GM18909 (cell line): Measurements from ENCODE around the gene DNAJB12.
A peak's percentile ranks its signal among the peaks of the same experiment; 100 is the strongest.
"Not testable (repeated sequence)": the region's sequence is repeated elsewhere in the genome, so short reads cannot be mapped to it uniquely, and the experiment has no call there.

Experiments
- ATAC-seq: cut with Tn5 transposase; IDR thresholded peaks from one replicate; pipeline ENCODE4 v1.9.1; 2021; ENCODE audit warnings: mild to moderate bottlenecking; ENCODE audit not compliant: unreplicated experiment, poor library complexity

Gene DNAJB12

DNA sequence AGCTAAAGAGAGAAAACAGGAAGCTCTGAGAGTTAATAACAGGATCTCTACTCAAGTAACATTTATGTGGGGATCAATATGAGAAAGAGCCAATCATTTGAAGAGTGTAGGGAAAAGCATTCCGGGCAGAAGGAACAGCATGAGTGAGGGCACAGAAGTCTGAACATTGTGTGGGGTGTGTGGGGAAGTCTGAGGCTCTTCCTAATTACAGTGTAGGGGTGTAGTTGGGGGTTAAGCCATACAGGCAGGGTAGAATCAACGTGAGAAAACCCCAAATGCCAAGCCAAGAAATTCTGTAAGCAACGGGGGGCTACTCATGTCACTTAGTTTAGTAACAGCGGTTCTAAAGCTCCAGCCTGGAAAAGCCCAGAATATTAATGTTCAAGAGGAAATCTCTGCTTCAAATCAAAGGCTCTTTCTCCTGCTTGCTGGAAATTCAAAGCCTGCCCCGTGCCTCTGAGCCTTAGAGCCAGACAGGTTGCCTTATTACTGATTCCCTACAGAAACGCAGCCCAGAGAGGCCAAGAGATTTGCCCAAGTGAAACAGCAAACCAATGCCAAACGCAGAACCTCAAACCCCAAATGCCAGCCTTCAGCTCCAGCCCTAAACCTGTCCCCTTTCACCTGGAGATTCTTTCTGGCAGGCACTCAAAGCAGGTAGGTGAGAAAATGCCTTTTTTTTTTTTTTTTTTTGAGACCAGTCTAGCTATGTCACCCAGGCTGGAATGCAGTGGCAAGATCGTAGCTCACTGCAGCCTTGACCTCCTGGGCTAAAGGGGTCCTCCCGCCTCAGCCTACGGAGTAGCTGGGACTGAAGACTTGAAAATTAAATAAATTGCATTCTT is 36.1 kb downstream of the DNAJB12 start:
- ATAC-seq = no peak

DNA sequence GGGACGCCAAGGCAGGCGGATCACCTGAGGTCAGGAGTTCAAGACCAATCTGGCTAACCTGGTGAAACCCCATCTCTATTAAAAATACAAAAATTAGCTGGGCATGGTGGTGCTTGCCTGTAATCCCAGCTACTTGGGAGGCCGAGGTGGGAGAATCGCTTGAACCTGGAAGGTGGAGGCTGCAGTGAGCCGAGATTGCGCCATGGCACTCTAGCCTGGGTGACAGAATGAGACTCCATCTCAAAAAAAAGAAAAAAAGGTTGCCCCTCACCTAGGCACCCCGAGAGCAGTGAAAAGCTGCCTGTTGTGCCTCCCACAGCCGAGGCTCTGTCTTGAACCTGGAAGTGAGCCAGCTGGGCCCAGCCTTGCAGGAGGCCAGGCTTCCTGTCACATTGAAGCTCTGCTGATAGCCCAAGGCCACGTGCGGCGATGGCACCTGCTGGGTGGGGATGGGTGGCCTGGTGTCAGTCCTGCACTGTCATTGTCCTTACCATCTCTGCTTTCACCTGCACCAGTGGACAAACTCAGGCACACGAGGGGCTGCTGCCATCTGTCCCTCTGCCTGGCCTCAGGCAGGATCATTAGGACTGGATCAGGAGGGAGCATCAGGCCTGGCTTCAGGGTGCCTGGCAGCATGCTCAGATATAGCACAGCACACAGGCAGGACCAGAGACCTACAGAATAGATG is 37.8 kb downstream of the DNAJB12 start:
- ATAC-seq = no peak

- ATAC-seq = no peak
Observed at GRCh38 chr10:72316386-72316700, 38.4 kb downstream of the DNAJB12 start.

DNA sequence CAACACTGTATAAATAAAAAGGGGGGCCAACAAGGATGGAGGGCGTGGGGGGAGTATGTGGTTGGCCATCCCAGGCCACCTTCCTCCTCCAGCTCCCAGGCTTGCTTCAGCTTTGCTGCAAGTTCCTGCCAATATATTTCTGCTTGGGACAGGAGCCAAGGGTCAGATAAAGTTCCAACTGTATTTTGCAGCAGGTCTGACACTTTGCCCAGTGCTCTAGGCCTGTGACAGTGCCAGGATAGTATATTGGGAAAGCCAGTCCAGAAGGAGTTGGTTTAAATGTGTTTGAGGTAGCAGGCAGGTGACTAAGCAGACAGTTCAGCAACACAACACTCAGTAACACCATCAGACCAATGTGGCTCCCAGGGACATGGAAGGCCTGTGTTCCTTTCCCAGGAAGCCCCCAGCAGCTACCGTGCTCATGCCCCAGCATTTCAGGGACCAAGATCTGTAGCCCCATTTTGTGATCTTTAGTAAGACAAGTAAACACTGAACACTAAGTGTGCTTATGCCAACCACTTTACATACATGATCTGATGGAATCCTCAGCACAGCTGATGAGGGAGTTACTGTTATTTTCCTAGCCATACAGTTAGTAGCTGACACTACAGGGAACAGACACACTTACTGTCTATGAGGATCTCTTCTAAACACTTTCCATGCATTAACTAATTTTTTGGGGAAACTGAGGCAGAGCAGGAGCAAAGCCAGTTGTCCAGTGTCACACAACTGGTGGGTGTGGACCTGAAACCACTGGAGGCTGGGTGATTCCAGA is 38.9 kb downstream of the DNAJB12 start:
- ATAC-seq = no peak

GRCh38 chr10:72315054-72315453 is 39.7 kb downstream of the DNAJB12 start:
- ATAC-seq = no peak

DNA sequence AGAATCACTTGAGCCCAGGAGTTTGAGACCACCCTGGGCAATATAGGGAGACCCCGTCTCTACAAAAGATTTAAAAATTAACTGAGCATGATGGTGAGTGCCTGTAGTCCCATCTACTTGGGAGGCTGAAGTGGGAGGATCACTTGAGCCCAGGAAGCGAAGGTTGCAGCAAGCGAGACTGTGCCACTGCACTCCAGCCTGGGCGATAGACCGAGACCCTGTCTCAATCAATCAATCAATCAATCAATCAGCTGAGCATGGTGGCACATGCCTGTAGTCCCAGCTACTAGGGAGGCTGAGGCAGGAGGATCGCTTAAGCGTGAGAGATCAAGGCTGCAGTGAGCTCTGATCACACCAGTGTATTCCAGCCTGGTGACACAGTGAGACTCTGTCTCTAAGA is 40.5 kb downstream of the DNAJB12 start:
- no peak for ATAC-seq

DNA sequence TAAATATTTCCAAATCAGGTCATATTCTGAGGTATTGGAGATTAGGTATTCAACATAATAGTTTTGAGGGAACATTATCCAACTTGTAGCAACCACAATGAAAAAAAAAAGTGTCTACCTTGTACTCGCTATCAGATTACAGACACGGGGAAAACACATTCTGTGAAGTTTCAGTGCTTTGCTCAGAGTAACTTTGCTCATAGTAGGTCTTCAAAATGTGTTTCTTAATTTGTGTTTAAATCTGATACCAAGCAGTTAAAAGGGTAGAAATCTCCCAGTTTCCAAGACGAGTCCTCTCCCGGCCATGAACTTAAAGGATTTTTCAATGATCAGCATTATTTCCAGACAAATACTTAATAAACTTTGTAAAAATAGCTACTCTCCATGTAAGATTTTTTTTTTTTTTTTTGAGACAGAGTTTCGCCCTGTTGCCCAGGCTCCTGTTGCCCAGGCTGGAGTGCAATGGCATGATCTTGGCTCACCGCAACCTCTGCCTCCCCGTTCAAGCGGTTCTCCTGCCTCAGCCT is 41.8 kb downstream of the DNAJB12 start:
- ATAC-seq = no peak

DNA sequence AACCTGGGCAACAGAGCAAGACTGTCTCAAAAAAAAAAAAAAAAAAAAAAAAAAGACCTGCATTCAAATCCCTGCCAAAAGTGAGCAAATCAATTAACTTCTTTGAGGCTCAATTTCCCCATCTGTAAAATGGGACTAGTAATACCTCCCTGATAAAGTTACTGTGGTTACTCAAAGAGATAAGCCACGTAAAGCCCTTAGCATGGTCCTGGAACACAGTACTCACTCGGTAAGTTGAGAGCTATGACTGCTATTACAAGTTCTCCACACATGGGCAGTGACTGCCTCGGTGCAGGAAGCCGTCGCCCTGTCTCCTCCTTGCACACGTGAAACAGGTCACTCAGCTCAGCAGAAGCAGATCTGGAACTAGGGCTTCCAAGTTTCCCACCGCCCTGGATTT is 43.1 kb downstream of the DNAJB12 start:
- no peak for ATAC-seq

- no peak for ATAC-seq
Observed at GRCh38 chr10:72310636-72311035, 44.1 kb downstream of the DNAJB12 start.

GRCh38 chr10:72310241-72310633 is 44.5 kb downstream of the DNAJB12 start:
- no peak for ATAC-seq

- no peak for ATAC-seq
Observed at GRCh38 chr10:72309290-72310240, 45.2 kb downstream of the DNAJB12 start.

- no peak for ATAC-seq
Observed at GRCh38 chr10:72308320-72308987, 46.3 kb downstream of the DNAJB12 start.

DNA sequence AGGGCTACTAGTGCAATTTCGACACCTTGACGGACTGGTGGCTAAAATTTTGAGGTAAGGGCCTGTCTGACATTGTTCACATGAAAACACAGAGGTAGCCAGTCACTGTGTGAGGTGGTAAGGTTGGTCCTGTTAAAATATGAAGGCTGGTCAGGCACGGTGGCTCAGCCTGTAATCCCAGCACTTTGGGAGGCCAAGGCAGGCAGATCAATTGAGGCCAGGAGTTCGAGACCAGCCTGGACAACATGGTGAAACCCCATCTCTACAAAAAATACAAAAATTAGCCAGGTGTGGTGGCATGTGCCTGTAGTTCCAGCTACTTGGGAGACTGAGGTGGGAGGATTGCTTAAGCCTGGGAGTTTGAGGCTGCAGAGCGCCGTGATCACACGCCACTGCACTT is 47.0 kb downstream of the DNAJB12 start:
- not testable (repeated sequence) for ATAC-seq

DNA sequence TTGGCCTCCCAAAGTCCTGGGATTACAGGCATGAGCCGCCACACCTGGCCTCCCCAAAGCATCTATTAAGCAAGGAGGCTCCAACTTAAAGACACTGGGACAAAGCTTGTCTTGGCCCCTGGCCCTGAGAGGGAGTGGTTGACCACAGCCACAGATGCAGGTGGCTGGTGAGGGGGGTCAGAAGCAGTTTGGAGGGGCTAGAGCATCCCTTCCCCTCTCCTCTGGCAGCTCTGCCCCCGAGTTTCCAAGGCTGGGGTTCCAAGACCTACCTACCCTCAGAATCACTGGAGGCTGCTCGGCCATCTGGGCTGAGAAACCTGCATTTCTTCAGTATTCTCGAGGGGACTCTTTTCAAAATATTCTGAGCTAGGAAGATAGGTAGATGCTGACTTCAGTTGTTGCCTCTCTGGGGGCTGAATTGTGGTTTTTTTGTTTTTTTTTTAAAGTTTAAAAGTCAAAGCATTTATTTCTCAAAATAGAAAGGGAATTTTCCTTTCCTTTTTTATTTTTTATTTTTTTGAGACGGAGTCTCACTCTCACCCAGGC is 48.4 kb downstream of the DNAJB12 start:
- no peak for ATAC-seq

- ATAC-seq = no peak
Observed at GRCh38 chr10:72303424-72304128, 51.1 kb downstream of the DNAJB12 start.

DNA sequence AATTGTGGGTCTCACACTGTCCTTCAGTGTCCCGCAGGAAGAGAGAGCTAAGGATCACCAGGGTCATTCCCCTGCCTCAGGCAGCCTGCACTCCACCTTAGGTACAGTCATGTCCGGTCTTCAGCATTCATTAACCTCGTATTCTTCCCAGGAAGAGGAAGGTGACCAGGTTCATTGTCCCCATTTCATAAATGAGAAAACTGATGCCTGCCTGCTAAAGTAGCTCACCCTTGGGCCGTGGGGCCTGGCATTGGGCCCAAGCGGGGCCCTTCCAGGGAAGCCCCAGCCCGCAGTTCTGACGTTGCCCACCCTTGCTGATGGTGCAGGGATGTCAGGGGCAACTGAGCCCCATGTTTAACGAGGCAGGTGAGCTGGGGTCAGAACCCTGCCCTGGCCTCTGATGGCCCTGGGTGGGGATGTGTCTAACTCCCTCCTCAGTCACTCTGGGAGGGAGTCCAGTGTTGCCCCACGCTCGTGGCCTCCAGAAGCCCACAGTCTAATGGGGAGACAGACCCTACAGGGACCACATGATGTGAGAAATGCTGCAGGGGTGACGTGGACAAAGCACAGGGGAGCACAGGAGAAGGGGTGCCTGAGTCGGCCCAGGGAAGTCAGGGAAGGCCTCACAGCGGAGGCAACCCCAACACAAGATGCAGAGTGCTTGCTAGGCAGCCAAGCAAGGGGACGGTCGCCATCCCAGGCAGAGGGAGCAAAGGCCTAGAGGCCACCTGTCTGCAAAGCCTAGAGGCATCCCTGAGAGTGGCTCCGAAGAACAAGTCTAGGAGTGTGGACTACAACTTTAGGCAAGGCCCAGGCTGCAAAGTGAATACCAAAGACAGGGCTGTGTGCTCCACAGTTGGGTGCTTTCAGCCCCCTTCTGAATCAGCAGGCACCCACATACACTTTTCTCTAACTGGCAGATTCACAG is 55.9 kb downstream of the DNAJB12 start:
- no peak for ATAC-seq

DNA sequence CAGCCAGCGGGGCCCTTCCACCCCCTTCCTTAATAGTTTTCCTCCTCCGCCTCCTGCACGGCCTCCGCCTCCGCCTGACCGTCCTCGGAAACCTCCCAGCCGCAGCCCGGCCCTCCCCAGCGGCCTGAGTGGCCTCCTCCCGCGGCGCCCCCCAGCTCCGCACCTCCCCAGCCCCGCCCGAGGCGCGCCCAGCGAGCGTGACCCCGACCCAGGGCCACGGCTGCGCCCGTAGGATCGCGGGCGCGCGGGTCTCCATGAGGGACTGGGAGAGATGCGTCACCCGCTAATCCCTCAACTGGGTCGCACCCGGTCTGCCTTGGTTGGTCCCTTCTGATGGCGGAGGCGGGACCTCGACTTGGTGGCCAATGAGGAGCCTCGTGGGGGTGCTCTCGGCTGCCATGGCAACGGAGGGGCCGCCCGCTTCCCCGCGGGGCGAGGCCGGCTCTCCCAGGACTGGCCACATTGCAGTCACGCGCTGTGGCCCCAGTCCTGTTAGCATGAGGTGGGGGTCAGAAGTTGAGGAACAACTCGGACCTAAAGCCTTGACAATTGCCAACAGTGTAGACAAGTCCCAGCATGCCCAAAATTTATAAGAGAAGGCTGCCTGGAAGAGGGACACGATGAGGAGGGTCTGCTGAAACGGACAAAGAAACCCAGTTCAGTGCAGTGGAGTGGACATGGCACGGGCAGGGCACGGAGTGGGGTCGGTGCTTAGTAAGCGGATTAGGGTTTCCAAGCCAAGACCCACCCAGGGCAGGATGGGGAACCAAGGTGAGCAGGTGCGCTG is 56.7 kb downstream of the DNAJB12 start:
- ATAC-seq = peak; percentile 83
